ENCODE data around the gene FBXO30.

Gene FBXO30

GRCh38 chr6:145749632-145750031 lies 65.0 kb downstream of the FBXO30 start:
- TF ChIP-seq CTCF (IDR thresholded peaks at IDR 0.05): no peak

- no peak for TF ChIP-seq CTCF (IDR thresholded peaks at IDR 0.05)
Observed at GRCh38 chr6:145745861-145746260, 68.7 kb downstream of the FBXO30 start.

- TF ChIP-seq CTCF (IDR thresholded peaks at IDR 0.05): no peak
Observed at GRCh38 chr6:145744619-145745018, 70.0 kb downstream of the FBXO30 start.
